Right lung (tissue), 5 donors: ENCODE data around the gene MARF1. TPM values are rescaled to one million over a fixed set of nuclear protein-coding genes. Genes with fewer than 3 reads are reported as not detected.
"Not testable (repeated sequence)": the region's sequence is repeated elsewhere in the genome, so short reads cannot be mapped to it uniquely, and the experiment has no call there.

Experiments
- DNase-seq, 2 donors: peaks; one replicate each; pipeline ENCODE4 v3.0.0-alpha.2; 2013
- polyA plus RNA-seq, 5 donors: library from polyadenylated mRNA; unstranded; fragments of 120-200 nt; gene quantifications; one replicate each; pipeline versions ENCODE4 v1.2.1 to v1.2.3, GENCODE V29; 2013; ENCODE audit warnings: inconsistent platforms in 1 of 5, low replicate concordance in 1 of 5; ENCODE audit not compliant: insufficient read length in 5 of 5, insufficient read depth in 1 of 5

Gene MARF1
- polyA plus RNA-seq, 5 donors, result 48.3 to 81.0 (median 66.3) TPM

- no peak for DNase-seq
These were observed 67.5 kb downstream of the MARF1 start for GRCh38 chr16:15575293-15576049.

- DNase-seq, result no peak
These were observed 68.4 kb downstream of the MARF1 start for GRCh38 chr16:15574614-15574948.

GRCh38 chr16:15573896-15574613 is 68.9 kb downstream of the MARF1 start:
- not testable (repeated sequence) for DNase-seq

- DNase-seq, result no peak
These were observed 69.6 kb downstream of the MARF1 start for GRCh38 chr16:15573274-15573895.

- peak; percentile 48 to 60 for DNase-seq
These were observed 70.5 kb downstream of the MARF1 start for GRCh38 chr16:15572329-15573001.

DNA sequence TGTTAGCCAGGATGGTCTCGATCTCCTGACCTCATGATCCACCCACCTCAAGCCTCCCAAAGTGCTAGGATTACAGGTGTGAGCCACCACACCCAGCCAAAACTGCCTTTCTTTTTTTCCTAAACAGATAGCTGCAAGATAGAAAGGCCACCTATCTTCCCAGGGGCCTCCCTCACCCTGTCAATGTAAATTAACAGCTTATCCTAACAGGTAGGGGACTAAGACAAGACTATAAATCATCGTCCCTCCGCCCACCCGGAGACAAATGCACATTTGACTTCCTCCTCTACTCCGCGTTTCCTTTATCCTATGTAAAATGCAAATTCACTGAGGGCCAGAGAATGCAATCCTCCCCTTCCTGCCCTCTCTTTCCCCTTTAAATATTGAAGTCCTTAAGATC is 71.4 kb downstream of the MARF1 start:
- no peak for DNase-seq

GRCh38 chr16:15570666-15571065 is 72.3 kb downstream of the MARF1 start:
- DNase-seq, result not testable (repeated sequence)

GRCh38 chr16:15567823-15568222 is 75.1 kb downstream of the MARF1 start:
- no peak for DNase-seq

DNA sequence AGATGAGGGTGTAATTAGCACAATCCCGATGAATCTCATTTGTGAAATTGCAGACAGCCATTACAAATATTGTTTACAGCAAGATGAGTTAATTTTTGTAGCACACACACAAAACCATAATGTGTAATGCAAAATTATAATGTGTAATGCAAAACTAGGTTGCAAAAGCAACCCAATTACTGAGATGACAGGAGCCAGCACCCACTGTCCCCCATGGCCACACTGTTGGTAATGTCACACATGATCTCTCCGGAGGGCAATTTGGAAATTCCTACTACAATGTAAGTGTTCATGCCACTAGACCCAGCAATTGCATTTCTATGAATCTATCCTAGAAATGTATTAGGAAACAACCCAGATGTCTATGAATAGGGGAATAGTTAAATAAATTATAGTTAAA is 76.9 kb downstream of the MARF1 start:
- no peak for DNase-seq

GRCh38 chr16:15564604-15565339 is 78.2 kb downstream of the MARF1 start:
- no peak for DNase-seq

DNA sequence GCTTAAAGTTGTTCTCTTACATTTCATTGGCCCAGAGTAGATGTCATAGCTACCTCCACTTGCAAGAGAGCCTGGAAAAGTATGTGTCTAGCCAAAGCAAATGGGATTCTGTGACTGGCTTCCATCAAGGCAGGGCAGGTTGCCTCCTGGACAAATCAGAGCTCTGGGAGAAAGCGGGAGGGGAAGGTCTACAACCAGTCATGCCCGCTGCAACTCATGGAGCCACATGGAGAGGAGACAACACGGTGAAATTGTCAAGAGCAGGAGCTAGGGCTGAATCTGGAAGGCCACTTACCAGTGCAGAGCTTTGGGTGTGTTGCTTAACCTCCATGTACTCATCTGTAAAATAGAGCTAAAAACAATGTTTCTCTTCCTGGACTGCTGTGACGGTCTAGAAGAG is 83.8 kb downstream of the MARF1 start:
- DNase-seq, result no peak

DNA sequence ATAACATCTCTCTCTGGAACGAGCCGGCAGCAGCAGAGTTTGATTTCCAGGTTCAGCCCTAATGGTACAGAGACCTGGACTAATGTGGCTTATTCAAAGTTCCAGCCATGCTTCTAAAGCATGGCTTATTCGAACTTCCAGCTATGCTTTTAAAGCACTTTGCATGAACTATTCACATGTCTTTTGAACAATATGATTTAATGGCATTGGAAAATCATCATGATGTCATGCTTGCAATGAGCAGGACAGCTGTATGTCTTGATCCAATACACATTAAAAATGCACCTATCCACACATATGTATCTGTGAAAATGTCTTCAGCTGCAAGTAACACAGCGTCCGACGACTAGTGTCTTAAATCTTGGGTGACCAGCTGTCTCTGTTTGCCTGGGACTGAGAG is 85.7 kb downstream of the MARF1 start:
- DNase-seq, result no peak

DNA sequence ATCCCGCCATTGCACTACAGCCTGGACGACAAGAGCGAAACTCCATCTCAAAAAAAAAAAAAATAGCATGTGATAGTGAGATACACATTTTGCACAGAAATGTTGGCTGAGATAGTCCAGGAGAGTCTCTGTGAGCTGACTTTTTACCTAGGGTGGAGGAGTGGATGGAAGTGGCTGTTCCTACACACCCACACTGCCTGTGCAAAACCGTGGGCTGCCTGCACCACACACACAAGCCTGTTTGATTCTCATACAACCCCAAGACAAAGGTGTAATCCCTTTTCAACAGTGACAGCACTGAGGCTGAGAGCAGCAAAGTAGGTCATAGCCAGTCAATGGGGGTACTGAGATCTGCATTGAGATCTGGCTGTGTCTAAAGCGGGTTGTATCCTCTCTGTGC is 86.8 kb downstream of the MARF1 start:
- no peak for DNase-seq

GRCh38 chr16:15553313-15554088 is 89.5 kb downstream of the MARF1 start:
- DNase-seq, result no peak

- DNase-seq, result no peak
These were observed 90.4 kb downstream of the MARF1 start for GRCh38 chr16:15552507-15552906.

GRCh38 chr16:15548482-15548891 is 94.5 kb downstream of the MARF1 start:
- no peak for DNase-seq

DNA sequence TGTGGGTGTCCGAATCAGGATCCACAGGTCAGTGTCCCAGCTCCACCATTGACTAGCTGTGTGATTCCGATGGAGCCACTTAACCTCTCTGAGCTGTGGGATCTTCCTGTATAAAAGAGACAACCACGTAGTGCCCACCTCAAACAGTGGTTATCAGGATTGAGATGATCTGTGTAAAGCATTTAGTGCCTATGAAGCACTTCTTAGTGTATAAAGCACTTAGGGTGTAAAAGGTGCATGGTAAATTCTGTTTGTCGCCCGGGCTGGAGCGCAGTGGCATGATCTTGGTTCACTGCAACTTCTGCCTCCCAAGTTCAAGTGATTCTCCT is 95.2 kb downstream of the MARF1 start:
- no peak for DNase-seq

DNA sequence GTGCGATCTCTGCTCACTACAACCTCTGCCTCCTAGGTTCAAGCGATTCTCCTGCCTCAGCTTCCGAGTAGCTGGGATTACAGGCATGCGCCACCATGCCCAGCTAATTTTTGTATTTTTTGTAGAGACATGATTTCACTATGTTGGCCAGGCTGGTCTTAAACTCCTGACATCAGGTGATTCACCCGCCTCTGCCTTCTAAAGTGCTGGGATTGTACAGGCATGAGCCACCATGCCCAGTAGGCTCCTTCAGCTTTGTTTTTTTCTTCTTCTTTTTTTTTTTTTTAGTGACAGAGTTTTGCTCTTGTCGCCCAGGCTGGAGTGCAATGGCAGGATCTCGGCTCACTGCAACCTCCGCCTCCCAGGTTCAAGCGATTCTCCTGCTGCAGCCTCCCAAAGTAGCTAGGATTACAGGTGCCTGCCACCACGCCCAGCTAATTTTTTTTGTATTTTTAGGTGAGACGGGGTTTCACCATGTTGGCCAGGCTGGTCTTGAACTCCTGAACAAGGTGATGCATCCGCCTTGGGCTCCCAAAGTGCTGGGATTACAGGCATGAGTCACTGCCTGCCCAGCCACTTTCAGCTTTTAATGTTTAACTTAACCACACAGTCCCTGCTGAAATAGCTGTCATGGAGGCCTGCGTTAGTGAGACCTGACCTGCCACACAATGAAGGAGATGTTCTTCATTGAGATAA is 95.7 kb downstream of the MARF1 start:
- DNase-seq, result not testable (repeated sequence)

DNA sequence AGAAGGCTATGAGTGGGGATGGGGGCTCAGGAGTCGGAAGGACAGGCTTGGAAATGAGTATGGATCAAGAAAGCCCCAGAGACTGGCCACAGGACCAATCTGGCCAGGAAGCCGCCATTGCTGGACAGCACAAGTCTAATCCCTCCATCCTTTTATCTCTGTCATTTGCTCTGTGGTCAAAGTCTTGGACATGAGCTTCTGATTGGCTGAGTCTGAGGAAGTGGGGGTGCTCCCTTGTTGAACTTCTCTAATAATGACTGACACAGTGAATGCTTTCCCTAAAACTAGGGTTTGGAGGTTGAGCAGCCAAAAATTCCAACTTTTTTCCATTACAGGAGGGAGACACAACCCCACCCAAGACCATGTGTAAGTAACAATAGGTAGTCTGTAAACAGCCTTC is 97.4 kb downstream of the MARF1 start:
- no peak for DNase-seq

DNA sequence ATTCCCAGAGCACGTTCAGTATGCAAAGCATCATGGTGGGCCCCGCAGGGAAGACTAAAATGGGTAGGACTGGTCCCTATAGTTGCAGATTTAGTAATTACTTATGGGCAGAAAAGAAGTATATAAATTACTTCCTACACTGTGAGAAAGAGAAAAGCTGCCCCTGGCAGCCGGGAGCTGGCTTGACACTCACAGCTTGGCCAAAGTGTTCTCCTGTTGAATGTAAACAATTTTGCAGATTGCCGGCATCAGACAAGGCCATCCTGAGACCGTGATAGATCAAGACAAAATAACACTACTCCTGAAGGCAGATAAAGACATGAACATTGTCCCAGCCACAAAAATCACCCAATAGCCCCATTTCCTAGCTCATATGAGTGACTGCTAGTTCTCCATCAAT is 98.5 kb downstream of the MARF1 start:
- no peak for DNase-seq
